ENCODE data around the gene STOX2.

STOX2 gene

DNA sequence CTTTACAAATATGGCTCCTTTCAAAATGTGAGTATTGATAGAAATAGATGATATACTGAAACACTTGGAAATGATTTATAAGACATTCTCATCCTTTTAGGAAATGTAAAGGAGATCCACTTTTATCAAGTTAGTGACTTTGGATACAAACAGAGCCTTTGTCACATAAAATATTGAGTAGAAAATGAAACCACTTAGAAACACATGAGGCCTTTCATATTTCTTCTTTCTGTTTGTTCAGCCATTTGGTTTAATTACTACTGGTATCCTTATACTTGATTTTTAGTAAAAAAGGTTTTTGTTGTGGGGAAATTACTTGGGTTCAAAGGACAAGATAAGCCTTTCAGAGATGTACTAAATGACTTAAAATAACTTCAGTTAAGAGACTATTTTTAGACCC, 4.1 kb downstream of the STOX2 start:
- FAIRE-seq: no peak
- TF ChIP-seq, protein P1, sequence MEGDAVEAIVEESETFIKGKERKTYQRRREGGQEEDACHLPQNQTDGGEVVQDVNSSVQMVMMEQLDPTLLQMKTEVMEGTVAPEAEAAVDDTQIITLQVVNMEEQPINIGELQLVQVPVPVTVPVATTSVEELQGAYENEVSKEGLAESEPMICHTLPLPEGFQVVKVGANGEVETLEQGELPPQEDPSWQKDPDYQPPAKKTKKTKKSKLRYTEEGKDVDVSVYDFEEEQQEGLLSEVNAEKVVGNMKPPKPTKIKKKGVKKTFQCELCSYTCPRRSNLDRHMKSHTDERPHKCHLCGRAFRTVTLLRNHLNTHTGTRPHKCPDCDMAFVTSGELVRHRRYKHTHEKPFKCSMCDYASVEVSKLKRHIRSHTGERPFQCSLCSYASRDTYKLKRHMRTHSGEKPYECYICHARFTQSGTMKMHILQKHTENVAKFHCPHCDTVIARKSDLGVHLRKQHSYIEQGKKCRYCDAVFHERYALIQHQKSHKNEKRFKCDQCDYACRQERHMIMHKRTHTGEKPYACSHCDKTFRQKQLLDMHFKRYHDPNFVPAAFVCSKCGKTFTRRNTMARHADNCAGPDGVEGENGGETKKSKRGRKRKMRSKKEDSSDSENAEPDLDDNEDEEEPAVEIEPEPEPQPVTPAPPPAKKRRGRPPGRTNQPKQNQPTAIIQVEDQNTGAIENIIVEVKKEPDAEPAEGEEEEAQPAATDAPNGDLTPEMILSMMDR (IDR thresholded peaks at IDR 0.05; ENCODE audit: insufficient read depth, missing control alignments): no peak
- DNase-seq (ENCODE audit: insufficient read length, low spot score): no peak

DNA sequence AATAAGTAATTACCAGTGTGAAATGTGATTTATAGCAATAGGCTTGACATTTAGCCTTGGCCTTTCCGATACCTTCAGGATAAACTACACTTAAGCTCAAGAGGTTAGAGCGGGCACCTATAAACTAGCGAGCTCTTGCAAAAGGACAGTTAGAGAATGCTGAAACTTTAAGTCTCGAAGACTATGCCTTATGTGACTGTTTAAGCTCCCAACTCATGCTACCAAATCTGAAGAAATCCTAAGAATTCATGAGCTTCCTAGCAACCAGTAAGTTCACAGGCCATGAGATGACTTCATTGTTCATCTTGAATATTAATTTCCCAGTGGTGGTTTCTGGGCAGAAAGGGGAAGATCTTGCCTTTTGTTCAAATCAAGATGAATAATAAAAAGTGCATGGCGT, 4.7 kb downstream of the STOX2 start:
- no peak for FAIRE-seq
- no peak for DNase-seq (ENCODE audit: insufficient read length, low spot score)
- TF ChIP-seq, protein P1 (IDR thresholded peaks at IDR 0.05; ENCODE audit: insufficient read depth, missing control alignments): no peak

DNA sequence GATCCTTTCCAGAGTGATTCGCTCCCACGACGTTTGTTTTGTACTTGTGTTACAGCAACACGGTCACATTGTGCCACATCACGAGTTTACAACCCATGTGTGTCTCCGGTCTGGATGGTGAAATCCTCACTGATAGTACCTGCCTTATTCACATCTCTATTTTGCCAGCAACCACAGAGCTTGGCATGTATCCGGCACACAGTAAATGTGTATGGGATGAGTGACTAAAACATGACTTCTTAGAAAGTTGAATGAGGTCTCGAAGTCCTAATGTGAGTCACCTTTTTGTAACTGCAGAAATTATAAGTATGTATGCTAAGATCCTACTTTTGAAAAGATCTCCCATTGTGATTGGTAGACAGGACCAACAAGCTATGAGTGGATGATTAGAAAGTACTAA, 7.5 kb downstream of the STOX2 start:
- DNase-seq (ENCODE audit: insufficient read length, low spot score): no peak
- FAIRE-seq: no peak
- TF ChIP-seq, protein P1 (IDR thresholded peaks at IDR 0.05; ENCODE audit: insufficient read depth, missing control alignments): no peak

DNA sequence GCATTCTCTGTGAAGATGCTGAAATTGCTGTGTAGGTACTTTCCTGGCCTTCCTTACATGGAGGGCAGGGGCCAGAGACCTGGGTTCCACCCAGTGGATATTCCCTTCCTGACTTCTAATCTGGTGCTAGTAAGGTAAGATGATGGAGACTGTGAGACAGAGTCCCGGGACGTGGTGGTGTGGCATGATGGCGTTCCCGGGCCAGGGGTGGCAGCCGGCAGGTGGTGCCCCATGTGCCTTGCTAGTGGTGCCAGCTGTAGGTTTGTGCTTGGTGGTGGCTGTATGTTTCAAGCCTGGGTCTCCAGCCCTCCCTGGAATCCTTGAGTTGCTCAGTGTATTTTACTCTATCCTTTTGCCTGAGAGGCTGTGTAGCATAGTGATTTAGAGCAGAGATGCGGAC, 10.9 kb downstream of the STOX2 start:
- DNase-seq (ENCODE audit: insufficient read length, low spot score) (no peak), FAIRE-seq (no peak)
- TF ChIP-seq, protein P1 (IDR thresholded peaks at IDR 0.05; ENCODE audit: insufficient read depth, missing control alignments): no peak

DNA sequence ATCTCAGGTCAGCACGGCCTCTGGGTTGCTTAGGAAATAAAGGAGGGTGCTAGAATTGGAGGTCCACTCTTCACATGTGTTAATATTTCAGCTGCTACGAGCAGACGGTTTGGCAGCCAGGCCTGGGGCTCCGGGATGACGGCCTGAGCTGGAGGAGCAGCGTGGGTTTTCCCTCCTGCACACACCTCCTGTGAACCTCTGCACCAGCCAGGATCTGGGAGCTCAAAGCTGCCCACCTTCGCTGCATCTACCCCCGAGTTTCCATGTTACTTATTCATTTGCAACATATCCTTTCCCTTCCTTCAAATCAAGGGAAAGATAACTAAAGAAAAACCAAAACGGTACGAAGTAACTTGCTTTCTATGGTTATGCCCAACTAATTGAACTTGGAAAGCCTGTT, 13.6 kb downstream of the STOX2 start:
- FAIRE-seq (no peak), DNase-seq (ENCODE audit: insufficient read length, low spot score) (no peak)

DNA sequence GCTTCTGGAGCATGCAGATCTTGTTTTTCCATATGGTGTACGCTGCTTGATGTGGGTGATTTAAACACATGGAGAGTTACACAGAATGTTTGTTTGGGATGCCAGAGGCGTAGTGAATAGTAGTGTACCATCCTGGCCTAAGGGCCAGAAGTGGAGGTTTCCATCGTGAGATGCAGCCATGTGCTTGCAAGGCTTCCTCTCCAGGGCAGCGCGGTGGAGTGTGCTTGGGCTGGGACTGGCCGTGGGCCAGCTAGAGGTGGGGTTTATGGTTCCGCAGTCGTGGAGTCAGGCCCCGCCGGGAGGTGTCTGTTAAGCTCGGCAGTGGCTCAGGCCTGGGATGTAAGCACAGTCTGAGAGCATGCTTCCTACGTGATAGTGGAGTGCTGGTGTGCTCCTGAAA, 14.0 kb downstream of the STOX2 start:
- no peak for DNase-seq (ENCODE audit: insufficient read length, low spot score)
- FAIRE-seq: no peak
- TF ChIP-seq, protein P1 (IDR thresholded peaks at IDR 0.05; ENCODE audit: insufficient read depth, missing control alignments): no peak

More for the DNA sequence above, 13.6 kb downstream of the STOX2 start:
- TF ChIP-seq, protein P1 (IDR thresholded peaks at IDR 0.05; ENCODE audit: insufficient read depth, missing control alignments): no peak

DNA sequence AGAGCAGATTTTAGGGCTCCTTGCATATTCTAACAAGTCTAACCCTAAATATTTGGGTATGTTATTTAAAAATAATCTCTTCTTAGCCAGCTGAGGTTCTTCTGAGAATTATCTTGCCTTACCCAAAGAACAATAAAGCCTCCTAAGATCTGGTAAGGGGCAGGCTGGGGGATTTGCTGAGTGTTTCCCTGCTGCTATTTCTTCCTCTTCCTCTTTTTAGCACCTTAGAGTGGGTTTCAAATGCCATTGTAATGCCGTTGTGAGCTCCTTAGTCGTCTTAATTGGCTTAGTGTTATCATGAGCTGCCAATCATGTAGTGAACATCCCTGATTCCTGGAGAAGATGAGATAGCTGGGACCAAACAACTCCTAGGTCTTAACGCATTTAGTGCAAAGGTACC, 15.4 kb downstream of the STOX2 start:
- TF ChIP-seq, protein P1 (IDR thresholded peaks at IDR 0.05; ENCODE audit: insufficient read depth, missing control alignments): no peak
- DNase-seq (ENCODE audit: insufficient read length, low spot score): peak; percentile 36
- FAIRE-seq: peak; percentile 81

Measured in D721Med (cell line).